Activated naive CD4-positive, alpha-beta T cell treated with anti-CD3 and anti-CD28 coated beads, Interleukin-2, amount 10 ng/mL, durations not matched to agents 7 days and 5 days (primary cell): ENCODE data around the gene CSF1.

Experiments used
- CTCF ChIA-PET: fragments of 350-600 bp; sonication (Branson Sonifier 250); formaldehyde crosslinking; loops from one replicate; lab custom pipeline; 2021; ENCODE audit warnings: antibody characterized with exemption; lab: Charles Lee
- DNase-seq: peaks from one replicate; pipeline ENCODE4 v3.0.0-alpha.2; 2020
- H3K27ac Mint-ChIP-seq: one replicate; pipeline ENCODE4 v1.8.0; 2021; ENCODE audit warnings: mild to moderate bottlenecking, moderate library complexity, mixed read lengths
- H3K27me3 Mint-ChIP-seq: one replicate; pipeline ENCODE4 v1.8.0; 2021; ENCODE audit warnings: mild to moderate bottlenecking, mixed read lengths
- H3K36me3 Mint-ChIP-seq: one replicate; pipeline ENCODE4 v1.8.0; 2021; ENCODE audit warnings: mixed read lengths
- H3K4me1 Mint-ChIP-seq: one replicate; pipeline ENCODE4 v1.8.0; 2021; ENCODE audit warnings: mixed read lengths
- H3K4me3 Mint-ChIP-seq: one replicate; pipeline ENCODE4 v1.8.0; 2021; ENCODE audit warnings: mild to moderate bottlenecking, moderate library complexity, mixed read lengths
- H3K9me3 Mint-ChIP-seq: one replicate; pipeline ENCODE4 v1.8.0; 2021; ENCODE audit warnings: mixed read lengths

CSF1 gene

DNA sequence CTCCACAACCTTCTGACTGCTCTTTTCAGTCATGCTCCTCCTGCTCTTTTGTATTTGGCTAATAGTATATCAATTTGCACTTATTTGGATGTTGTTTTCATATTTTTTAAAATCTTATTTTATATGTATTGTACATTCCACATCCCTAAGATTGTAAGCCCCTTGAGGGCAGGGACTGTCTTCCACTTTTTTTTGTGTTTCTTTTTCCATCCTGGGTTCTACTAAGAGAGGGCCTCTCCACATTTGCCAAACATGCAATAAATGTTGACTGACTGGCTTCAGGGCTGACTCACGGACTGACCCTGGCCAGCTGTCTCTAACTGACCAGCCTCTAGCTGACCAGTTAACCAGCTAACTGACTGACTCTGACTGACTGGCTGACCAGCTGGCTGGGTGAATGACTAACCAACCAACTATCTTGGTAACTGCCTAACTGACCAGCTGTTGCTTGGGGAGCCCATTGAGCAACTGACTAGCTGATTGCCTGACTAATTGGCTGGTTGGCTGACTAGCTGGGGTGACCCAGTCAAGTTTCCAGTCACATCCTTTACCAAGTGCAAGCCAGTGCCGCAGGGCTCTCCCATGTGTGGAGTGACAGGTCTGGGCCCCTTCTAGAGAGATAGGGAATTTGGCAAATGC is 16.1 kb downstream of the CSF1 start:
- H3K27me3 Mint-ChIP-seq: no peaks in the 10 kb centered on the region
- H3K27ac Mint-ChIP-seq: no peak overlapping the region
- no peak overlapping the region for H3K4me3 Mint-ChIP-seq
- no peak for DNase-seq
- no peaks in the 10 kb centered on the region for H3K4me1 Mint-ChIP-seq
- peaks cover 48% of the 10 kb centered on the region for H3K36me3 Mint-ChIP-seq
- CTCF ChIA-PET: no interaction called here
- no peaks in the 10 kb centered on the region for H3K9me3 Mint-ChIP-seq

DNA sequence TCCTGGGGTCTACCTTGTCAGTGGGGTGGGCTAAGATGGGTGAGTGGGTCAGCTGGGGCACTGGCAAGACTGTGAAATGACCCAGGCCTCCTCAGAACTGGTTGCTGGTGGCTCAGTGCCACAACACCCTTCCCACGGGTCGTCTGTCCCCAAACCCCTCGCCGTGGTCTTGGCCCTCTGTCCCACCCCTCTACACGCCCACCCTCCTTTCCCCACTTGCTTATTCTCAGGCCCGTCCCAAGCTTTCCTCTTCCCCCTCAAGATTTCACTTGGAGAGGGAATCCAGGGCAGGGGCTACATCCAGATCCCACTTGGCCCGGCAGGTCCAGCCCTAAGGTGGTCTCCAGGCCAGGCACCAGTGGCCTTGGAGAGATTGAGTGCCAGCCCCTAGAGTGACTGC is 16.7 kb downstream of the CSF1 start:
- CTCF ChIA-PET: no interaction called here
- Mint-ChIP-seq H3K4me3 (no peak overlapping the region), H3K9me3 (no peaks in the 10 kb centered on the region), H3K4me1 (no peaks in the 10 kb centered on the region), H3K36me3 (peaks cover 45% of the 10 kb centered on the region), H3K27ac (no peak overlapping the region), H3K27me3 (no peaks in the 10 kb centered on the region)
- no peak for DNase-seq

DNA sequence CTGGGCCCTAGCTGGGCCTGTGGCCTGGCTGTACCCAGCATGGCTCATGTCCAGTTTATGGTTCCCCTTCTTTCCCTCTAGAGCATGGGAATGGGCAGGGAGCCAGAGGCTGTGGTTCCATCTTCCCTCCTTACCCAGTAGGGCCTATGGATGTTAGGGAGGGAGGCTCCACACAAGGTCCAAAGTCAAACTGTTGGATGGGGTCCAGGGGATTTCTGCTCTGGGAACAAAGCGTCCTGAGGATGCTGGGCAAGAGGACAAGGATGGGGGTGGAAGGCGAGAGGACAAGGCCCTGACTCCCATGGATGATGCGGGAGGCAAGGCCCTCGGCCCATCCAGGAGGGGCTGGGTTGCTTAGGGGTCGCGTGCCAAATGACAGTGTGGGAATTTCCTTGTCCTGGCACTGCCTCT is 17.3 kb downstream of the CSF1 start:
- CTCF ChIA-PET: no interaction called here
- Mint-ChIP-seq H3K4me3 (no peak overlapping the region), H3K4me1 (no peaks in the 10 kb centered on the region)

DNA sequence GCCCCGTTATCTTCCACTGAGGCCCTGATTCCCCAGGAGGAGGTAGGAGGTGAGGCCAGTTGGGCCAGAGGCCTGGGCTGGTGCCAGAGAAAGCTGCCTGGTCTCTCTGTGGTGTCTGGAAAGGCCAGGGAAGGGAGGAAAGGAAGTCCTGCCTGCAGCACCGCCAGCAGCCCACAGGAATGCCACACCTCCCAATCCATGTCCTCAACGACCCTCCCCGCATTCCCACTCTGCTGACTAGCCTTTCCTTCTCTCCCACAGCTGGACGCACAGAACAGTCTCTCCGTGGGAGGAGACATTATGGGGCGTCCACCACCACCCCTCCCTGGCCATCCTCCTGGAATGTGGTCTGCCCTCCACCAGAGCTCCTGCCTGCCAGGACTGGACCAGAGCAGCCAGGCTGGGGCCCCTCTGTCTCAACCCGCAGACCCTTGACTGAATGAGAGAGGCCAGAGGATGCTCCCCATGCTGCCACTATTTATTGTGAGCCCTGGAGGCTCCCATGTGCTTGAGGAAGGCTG is 18.0 kb downstream of the CSF1 start:
- peaks cover 1% of the 10 kb centered on the region for H3K4me1 Mint-ChIP-seq
- H3K27ac Mint-ChIP-seq: no peak overlapping the region
- H3K9me3 Mint-ChIP-seq: no peaks in the 10 kb centered on the region
- no peak overlapping the region for H3K4me3 Mint-ChIP-seq
- CTCF ChIA-PET: no interaction called here
- peaks cover 33% of the 10 kb centered on the region for H3K36me3 Mint-ChIP-seq
- peaks cover 1% of the 10 kb centered on the region for H3K27me3 Mint-ChIP-seq
- no peak for DNase-seq

More for the DNA sequence above, 17.3 kb downstream of the CSF1 start:
- DNase-seq: no peak
- H3K27ac Mint-ChIP-seq: no peak overlapping the region
- peaks cover 40% of the 10 kb centered on the region for H3K36me3 Mint-ChIP-seq
- H3K27me3 Mint-ChIP-seq: no peaks in the 10 kb centered on the region
- H3K9me3 Mint-ChIP-seq: no peaks in the 10 kb centered on the region

DNA sequence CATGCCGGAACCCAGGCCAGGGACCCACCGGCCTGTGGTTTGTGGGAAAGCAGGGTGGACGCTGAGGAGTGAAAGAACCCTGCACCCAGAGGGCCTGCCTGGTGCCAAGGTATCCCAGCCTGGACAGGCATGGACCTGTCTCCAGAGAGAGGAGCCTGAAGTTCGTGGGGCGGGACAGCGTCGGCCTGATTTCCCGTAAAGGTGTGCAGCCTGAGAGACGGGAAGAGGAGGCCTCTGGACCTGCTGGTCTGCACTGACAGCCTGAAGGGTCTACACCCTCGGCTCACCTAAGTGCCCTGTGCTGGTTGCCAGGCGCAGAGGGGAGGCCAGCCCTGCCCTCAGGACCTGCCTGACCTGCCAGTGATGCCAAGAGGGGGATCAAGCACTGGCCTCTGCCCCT is 18.5 kb downstream of the CSF1 start:
- H3K36me3 Mint-ChIP-seq: peaks cover 30% of the 10 kb centered on the region
- CTCF ChIA-PET: no interaction called here
- no peaks in the 10 kb centered on the region for H3K9me3 Mint-ChIP-seq
- no peak overlapping the region for H3K4me3 Mint-ChIP-seq
- no peak overlapping the region for H3K27ac Mint-ChIP-seq
- H3K4me1 Mint-ChIP-seq: peaks cover 6% of the 10 kb centered on the region
- peaks cover 6% of the 10 kb centered on the region for H3K27me3 Mint-ChIP-seq
- no peak for DNase-seq

DNA sequence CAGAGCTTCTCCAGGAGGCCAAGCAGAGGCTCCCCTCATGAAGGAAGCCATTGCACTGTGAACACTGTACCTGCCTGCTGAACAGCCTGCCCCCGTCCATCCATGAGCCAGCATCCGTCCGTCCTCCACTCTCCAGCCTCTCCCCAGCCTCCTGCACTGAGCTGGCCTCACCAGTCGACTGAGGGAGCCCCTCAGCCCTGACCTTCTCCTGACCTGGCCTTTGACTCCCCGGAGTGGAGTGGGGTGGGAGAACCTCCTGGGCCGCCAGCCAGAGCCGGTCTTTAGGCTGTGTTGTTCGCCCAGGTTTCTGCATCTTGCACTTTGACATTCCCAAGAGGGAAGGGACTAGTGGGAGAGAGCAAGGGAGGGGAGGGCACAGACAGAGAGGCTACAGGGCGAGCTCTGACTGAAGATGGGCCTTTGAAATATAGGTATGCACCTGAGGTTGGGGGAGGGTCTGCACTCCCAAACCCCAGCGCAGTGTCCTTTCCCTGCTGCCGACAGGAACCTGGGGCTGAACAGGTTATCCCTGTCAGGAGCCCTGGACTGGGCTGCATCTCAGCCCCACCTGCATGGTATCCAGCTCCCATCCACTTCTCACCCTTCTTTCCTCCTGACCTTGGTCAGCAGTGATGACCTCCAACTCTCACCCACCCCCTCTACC is 19.1 kb downstream of the CSF1 start:
- Mint-ChIP-seq H3K36me3 (peaks cover 26% of the 10 kb centered on the region), H3K27ac (no peak overlapping the region), H3K4me1 (peaks cover 8% of the 10 kb centered on the region), H3K9me3 (no peaks in the 10 kb centered on the region), H3K27me3 (peaks cover 9% of the 10 kb centered on the region), H3K4me3 (no peak overlapping the region)
- no peak for DNase-seq
- CTCF ChIA-PET: interaction anchor here (1.1 to 1.5 kb wide), 3 partner anchors 43 to 153 kb away, joined by 3 read pairs; no protein-coding TSS in a partner anchor

DNA sequence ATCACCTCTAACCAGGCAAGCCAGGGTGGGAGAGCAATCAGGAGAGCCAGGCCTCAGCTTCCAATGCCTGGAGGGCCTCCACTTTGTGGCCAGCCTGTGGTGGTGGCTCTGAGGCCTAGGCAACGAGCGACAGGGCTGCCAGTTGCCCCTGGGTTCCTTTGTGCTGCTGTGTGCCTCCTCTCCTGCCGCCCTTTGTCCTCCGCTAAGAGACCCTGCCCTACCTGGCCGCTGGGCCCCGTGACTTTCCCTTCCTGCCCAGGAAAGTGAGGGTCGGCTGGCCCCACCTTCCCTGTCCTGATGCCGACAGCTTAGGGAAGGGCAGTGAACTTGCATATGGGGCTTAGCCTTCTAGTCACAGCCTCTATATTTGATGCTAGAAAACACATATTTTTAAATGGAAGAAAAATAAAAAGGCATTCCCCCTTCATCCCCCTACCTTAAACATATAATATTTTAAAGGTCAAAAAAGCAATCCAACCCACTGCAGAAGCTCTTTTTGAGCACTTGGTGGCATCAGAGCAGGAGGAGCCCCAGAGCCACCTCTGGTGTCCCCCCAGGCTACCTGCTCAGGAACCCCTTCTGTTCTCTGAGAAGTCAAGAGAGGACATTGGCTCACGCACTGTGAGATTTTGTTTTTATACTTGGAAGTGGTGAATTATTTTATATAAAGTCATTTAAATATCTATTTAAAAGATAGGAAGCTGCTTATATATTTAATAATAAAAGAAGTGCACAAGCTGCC is 19.8 kb downstream of the CSF1 start:
- no peak for DNase-seq
- Mint-ChIP-seq H3K27ac (no peak overlapping the region), H3K36me3 (peaks cover 20% of the 10 kb centered on the region), H3K4me3 (no peak overlapping the region), H3K27me3 (peaks cover 12% of the 10 kb centered on the region), H3K9me3 (no peaks in the 10 kb centered on the region), H3K4me1 (peaks cover 8% of the 10 kb centered on the region)
- CTCF ChIA-PET: interaction anchor here (1.0 to 1.5 kb wide), 4 partner anchors 19 to 153 kb away, joined by 3 to 4 read pairs (median 3); no protein-coding TSS in a partner anchor

DNA sequence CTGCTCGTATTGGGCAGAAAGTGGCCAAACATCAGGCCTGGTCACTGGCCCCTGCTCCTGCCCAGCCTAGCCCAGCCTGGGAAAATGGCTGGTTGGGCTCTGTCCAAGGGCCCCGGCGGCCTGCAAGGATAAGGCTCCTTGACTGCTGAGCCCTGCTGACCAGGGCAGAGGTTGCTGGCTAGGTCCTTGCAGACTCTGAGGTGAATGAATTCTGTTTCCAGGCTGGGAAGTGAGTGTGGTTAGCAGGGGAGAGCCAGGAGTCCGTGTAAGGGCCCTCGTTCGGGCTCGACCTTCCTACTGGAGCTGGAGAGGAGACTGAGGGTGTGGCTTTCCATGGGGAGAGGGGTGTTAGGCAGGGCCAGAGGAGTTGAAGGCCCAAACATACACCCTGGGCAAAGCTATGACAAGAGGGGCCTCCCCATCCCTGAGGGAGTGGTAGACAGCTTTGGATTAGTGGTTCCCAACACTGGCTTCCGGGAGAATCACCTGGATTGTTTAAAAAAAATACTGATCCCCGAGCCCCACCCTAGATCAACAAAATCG is 20.6 kb downstream of the CSF1 start:
- peaks cover 3% of the 10 kb centered on the region for H3K9me3 Mint-ChIP-seq
- peaks cover 8% of the 10 kb centered on the region for H3K4me1 Mint-ChIP-seq
- CTCF ChIA-PET: interaction anchor here (1.0 to 1.5 kb wide), 2 partner anchors 20 to 51 kb away, joined by 3 to 4 read pairs; no protein-coding TSS in a partner anchor
- H3K27me3 Mint-ChIP-seq: peaks cover 17% of the 10 kb centered on the region
- H3K27ac Mint-ChIP-seq: no peak overlapping the region
- no peak overlapping the region for H3K4me3 Mint-ChIP-seq
- DNase-seq: no peak
- peaks cover 11% of the 10 kb centered on the region for H3K36me3 Mint-ChIP-seq

DNA sequence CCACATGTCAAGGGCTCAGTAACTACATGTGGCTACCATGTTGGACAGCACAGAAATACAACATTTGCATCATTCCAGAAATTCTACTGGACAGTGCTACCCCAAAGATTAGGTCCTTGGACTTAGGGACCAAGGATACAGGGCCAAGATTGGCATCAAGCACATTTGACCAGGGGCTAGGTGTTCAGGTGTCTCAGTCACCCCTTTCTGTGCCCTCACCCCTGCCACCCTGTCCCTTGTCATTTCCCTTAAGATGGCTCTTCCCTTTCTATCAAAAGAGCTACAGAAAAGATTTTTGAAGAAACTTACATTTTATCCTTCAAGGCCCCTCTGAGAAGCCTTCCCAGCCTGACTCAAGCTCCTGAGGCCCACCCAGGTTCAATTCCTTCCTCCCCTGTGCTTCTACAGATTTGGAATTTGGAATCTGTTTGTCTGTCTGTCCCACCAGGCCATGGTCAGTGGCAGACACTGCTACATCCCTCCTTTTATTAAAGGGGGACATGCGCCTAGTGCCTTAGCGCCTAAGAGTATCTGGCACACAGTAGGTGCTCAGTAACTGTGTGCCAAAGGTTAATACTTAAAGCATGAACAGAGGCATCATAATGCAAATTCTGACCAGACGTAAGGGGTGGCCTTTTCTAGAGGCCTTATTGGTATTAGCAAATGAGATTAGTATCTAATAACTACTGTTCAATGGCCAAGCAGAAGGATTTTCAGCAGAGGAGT is 21.4 kb downstream of the CSF1 start:
- no peak for DNase-seq
- Mint-ChIP-seq H3K4me3 (no peak overlapping the region), H3K36me3 (peaks cover 5% of the 10 kb centered on the region), H3K27me3 (peaks cover 24% of the 10 kb centered on the region), H3K4me1 (peaks cover 8% of the 10 kb centered on the region), H3K9me3 (peaks cover 7% of the 10 kb centered on the region), H3K27ac (no peak overlapping the region)
- CTCF ChIA-PET: interaction anchor here (1.0 kb wide), 1 partner anchor 54 kb away, joined by 3 read pairs; no protein-coding TSS in a partner anchor

DNA sequence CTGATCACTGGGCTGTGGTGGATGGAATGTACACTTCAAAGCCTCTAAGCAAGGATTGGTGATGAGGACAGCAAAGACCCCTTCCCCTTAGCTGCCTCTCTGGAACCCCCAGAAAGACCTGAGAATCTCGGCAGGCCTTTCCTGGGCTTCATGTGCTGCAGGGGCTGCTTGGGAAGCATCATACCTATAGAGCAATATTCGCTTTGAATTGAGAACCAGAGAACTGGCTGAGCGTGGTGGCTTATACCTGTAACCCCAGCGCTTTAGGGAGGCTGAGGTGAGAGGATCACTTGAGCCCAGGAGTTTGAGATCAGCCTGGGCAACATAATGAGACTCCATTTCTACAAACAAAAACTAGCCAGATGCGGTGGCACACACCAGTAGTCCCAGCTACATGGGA is 22.0 kb downstream of the CSF1 start:
- Mint-ChIP-seq H3K27ac (no peak overlapping the region), H3K9me3 (peaks cover 10% of the 10 kb centered on the region), H3K36me3 (peaks cover 5% of the 10 kb centered on the region), H3K4me3 (no peak overlapping the region), H3K4me1 (peaks cover 8% of the 10 kb centered on the region), H3K27me3 (peaks cover 28% of the 10 kb centered on the region)
- CTCF ChIA-PET: interaction anchor here (1.0 kb wide), 1 partner anchor 54 kb away, joined by 3 read pairs; no protein-coding TSS in a partner anchor
- DNase-seq: no peak

DNA sequence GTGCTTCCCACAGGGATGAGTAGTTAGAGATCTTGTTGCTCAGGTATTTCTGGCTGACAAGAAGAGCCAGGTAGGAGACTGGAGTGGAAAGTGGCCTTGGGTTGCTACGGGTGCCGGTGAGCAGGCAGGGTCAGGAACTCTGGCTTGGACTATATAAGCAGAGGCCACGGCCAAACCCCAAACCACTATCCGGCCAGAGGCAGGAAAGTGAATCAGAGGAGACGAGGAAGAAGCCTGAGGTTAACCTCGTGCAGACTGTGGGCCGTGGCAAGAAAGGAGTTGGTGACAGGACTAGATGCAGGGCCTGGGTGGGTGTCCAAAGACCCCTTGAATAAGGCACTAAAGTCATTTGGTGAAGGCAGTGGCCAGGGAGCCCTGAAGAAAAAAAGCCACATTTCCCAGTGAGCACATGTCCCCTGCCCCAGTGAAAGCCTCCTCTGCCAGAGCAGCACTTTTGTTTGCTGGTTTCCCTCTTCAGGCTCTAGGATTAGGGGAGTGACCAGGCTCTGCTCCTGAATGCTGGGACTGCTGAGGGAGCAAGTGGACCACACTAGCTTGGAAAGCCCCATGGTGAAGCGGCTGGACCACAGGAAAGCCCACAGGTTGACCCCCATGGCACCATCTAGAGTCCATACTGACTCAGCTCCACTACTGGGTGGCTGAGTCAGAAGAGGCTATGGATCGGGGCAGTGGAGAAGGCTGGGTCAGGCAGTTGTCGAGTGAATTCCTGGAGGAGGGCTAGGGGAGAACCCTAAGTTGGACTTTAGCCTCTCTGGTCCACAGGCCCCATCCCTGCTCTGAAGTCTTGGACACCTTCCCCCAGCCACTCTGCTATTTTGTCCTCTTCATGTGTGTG is 23.4 kb downstream of the CSF1 start:
- Mint-ChIP-seq H3K27ac (no peak overlapping the region), H3K9me3 (peaks cover 15% of the 10 kb centered on the region), H3K4me3 (no peak overlapping the region), H3K27me3 (peaks cover 33% of the 10 kb centered on the region), H3K4me1 (peaks cover 8% of the 10 kb centered on the region), H3K36me3 (peaks cover 5% of the 10 kb centered on the region)
- DNase-seq: no peak
- CTCF ChIA-PET: interaction anchor here (0.8 kb wide), 1 partner anchor 10 kb away, joined by 3 read pairs; no protein-coding TSS in a partner anchor

DNA sequence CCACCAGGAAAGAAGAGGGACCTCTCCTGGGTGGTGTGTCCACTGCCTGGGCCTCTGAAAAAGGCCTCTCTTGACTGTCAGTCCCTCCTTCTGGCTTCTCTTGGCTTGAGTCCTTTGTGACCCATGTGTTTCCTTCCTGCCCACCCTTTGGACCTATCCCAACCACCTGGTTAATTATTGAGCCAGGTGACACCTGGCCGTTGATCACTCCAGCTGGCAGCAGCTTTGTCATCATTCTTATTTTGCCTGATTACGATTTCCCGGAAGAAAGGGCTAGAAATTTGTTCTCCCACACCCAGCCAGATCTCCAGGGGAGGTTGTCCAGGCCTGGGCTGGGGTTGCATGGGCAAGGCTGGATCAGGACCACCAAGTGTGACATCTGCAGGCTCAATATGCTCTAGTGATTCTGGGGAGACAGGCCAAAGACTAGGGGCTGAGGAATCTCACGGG is 24.8 kb downstream of the CSF1 start:
- peaks cover 2% of the 10 kb centered on the region for H3K36me3 Mint-ChIP-seq
- peaks cover 8% of the 10 kb centered on the region for H3K4me1 Mint-ChIP-seq
- peaks cover 15% of the 10 kb centered on the region for H3K9me3 Mint-ChIP-seq
- no peak overlapping the region for H3K4me3 Mint-ChIP-seq
- DNase-seq: no peak
- CTCF ChIA-PET: no interaction called here
- H3K27ac Mint-ChIP-seq: no peak overlapping the region
- peaks cover 35% of the 10 kb centered on the region for H3K27me3 Mint-ChIP-seq

DNA sequence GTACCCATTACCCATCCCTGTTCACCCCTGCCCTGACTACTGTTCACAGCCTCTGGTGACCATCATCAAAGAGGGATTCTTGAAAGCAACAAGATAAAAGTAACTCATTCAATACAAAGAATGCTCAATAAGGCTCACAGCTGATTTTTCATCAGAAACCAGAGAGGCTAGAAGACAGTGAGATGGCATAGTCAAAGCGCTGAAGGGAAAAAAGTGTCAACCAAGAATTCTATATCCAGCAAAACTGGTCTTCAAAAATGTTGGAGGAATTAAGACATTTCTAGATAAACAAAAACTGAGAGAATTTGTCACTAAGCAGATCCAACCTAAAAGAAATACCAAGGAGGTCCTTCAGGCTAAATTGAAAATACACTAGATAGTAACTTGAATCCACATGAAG is 27.1 kb downstream of the CSF1 start:
- Mint-ChIP-seq H3K36me3 (peaks cover 2% of the 10 kb centered on the region), H3K27ac (no peak overlapping the region), H3K4me1 (peaks cover 8% of the 10 kb centered on the region), H3K27me3 (peaks cover 41% of the 10 kb centered on the region), H3K9me3 (peaks cover 15% of the 10 kb centered on the region), H3K4me3 (no peak overlapping the region)
- no peak for DNase-seq
- CTCF ChIA-PET: no interaction called here
